ENCODE measurements around the gene TBC1D21. TPM values are rescaled to one million over a fixed set of nuclear protein-coding genes. Genes with fewer than 3 reads are reported as not detected.

TBC1D21 gene
- polyA plus RNA-seq, 1 donor (not counting 4 experiments of a cell fraction or from before 2014, with no cell fraction given): not detected

DNA sequence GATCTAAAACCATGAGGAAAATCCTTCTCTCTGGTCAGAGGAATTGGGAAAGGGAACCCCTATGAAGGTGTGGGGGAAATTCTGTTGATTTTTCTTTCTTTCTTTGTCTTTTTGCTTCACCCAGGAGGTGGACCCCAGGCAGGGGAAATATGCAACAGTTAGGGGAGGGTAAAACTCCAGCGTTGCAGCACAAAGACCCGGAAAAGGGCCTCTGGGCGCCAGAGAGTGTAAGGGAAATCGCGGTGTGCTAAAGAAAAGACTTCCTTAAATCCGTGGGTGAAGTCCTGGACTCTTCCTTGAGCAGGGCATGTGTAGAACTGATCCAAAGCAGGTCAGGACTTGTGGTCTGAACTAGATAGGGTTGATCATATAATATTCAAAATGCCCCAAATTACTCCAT, 11.1 kb upstream of the TBC1D21 start:
- peaks cover 20% of the 10 kb centered on the region for H3K27me3 ChIP-seq (ENCODE audit: control insufficient read depth, extremely low read depth, insufficient read depth, low read length)
- no peaks in the 10 kb centered on the region for H3K79me2 ChIP-seq (ENCODE audit: control insufficient read depth, insufficient read depth, low read length)
- no peak for TF ChIP-seq EZH2 (IDR thresholded peaks at IDR 0.05; ENCODE audit: low read length)
- TF ChIP-seq, protein P1, sequence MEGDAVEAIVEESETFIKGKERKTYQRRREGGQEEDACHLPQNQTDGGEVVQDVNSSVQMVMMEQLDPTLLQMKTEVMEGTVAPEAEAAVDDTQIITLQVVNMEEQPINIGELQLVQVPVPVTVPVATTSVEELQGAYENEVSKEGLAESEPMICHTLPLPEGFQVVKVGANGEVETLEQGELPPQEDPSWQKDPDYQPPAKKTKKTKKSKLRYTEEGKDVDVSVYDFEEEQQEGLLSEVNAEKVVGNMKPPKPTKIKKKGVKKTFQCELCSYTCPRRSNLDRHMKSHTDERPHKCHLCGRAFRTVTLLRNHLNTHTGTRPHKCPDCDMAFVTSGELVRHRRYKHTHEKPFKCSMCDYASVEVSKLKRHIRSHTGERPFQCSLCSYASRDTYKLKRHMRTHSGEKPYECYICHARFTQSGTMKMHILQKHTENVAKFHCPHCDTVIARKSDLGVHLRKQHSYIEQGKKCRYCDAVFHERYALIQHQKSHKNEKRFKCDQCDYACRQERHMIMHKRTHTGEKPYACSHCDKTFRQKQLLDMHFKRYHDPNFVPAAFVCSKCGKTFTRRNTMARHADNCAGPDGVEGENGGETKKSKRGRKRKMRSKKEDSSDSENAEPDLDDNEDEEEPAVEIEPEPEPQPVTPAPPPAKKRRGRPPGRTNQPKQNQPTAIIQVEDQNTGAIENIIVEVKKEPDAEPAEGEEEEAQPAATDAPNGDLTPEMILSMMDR (optimal IDR thresholded peaks at IDR 0.05 in 1 of 3, IDR thresholded peaks at IDR 0.05 in 1 of 3, conservative IDR thresholded peaks at IDR 0.05 in 1 of 3; ENCODE audit: extremely low read depth in 1 of 3, insufficient read depth in 2 of 3, low read length in 3 of 3): no peak
- H3K36me3 ChIP-seq (ENCODE audit: control insufficient read depth in 2 of 2, extremely low read depth in 1 of 2, insufficient read depth in 2 of 2, low read length in 2 of 2): no peaks in the 10 kb centered on the region
- H3K27ac ChIP-seq (ENCODE audit: control insufficient read depth, insufficient read depth, low read length): no peak overlapping the region
- dilution Hi-C loops (cut with MboI; ENCODE audit: extremely low pct_ligation_motif_present, low sequenced_read_pairs): no loop called here
- no peak overlapping the region for H3K4me2 ChIP-seq (ENCODE audit: control insufficient read depth, extremely low read depth, insufficient read depth, low read depth, low read length)
- no peaks in the 10 kb centered on the region for H3K9me1 ChIP-seq (ENCODE audit: control insufficient read depth, extremely low read depth, insufficient read depth, low read length)
- no peak for DNase-seq (ENCODE audit: low read depth, low spot score)
- H4K20me1 ChIP-seq (ENCODE audit: control insufficient read depth, extremely low read depth, insufficient read depth, low read length): no peaks in the 10 kb centered on the region
- H3K9me3 ChIP-seq (ENCODE audit: control insufficient read depth, low read depth, low read length): no peaks in the 10 kb centered on the region
- H3K4me3 ChIP-seq (ENCODE audit: control insufficient read depth in 2 of 3, extremely low read depth in 1 of 3, insufficient read depth in 2 of 3, low read depth in 1 of 3, low read length in 3 of 3): no peak overlapping the region
- H2AFZ ChIP-seq (ENCODE audit: control insufficient read depth, low read length): no peak overlapping the region
- FAIRE-seq: no peak
- no peak overlapping the region for H3K9ac ChIP-seq (ENCODE audit: control insufficient read depth, extremely low read depth, insufficient read depth, low read length)
- no peaks in the 10 kb centered on the region for H3K4me1 ChIP-seq (ENCODE audit: control insufficient read depth, extremely low read depth, insufficient read depth, low read length)

DNA sequence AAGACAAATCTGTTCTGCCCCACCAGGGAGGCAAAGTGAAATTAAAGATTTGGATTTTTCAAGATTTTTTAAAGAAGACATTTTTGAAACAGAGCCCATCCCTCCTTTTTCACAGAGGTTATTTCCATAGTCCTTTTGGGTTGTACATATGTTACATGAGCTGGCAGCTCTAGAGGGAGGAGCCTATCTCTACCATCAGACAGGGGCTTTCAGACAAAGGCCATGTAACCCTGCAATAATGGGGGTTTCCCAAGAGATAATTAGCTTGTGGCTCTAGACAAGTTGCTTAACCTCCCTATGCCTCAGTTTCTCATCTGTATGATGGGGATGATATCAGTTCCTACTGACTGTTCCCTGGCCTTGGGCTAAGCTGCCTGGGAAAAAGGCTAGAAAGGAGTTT, 8.0 kb upstream of the TBC1D21 start:
- Histone ChIP-seq H3K4me2 (ENCODE audit: control insufficient read depth, extremely low read depth, insufficient read depth, low read depth, low read length) (no peak overlapping the region), H3K79me2 (ENCODE audit: control insufficient read depth, insufficient read depth, low read length) (no peaks in the 10 kb centered on the region), H3K27me3 (ENCODE audit: control insufficient read depth, extremely low read depth, insufficient read depth, low read length) (peaks cover 25% of the 10 kb centered on the region), H4K20me1 (ENCODE audit: control insufficient read depth, extremely low read depth, insufficient read depth, low read length) (no peaks in the 10 kb centered on the region), H3K9me1 (ENCODE audit: control insufficient read depth, extremely low read depth, insufficient read depth, low read length) (no peaks in the 10 kb centered on the region), H3K36me3 (ENCODE audit: control insufficient read depth in 2 of 2, extremely low read depth in 1 of 2, insufficient read depth in 2 of 2, low read length in 2 of 2) (no peaks in the 10 kb centered on the region), H3K27ac (ENCODE audit: control insufficient read depth, insufficient read depth, low read length) (no peak overlapping the region), H3K9me3 (ENCODE audit: control insufficient read depth, low read depth, low read length) (no peaks in the 10 kb centered on the region), H3K4me3 (ENCODE audit: control insufficient read depth in 2 of 3, extremely low read depth in 1 of 3, insufficient read depth in 2 of 3, low read depth in 1 of 3, low read length in 3 of 3) (no peak overlapping the region), H2AFZ (ENCODE audit: control insufficient read depth, low read length) (no peak overlapping the region), H3K9ac (ENCODE audit: control insufficient read depth, extremely low read depth, insufficient read depth, low read length) (no peak overlapping the region), H3K4me1 (ENCODE audit: control insufficient read depth, extremely low read depth, insufficient read depth, low read length) (no peaks in the 10 kb centered on the region)
- DNase-seq (ENCODE audit: low read depth, low spot score) (no peak), FAIRE-seq (no peak)
- dilution Hi-C loops (cut with MboI; ENCODE audit: extremely low pct_ligation_motif_present, low sequenced_read_pairs): no loop called here
- TF ChIP-seq, protein P1 (optimal IDR thresholded peaks at IDR 0.05 in 1 of 3, IDR thresholded peaks at IDR 0.05 in 1 of 3, conservative IDR thresholded peaks at IDR 0.05 in 1 of 3; ENCODE audit: extremely low read depth in 1 of 3, insufficient read depth in 2 of 3, low read length in 3 of 3): no peak
- TF ChIP-seq EZH2 (IDR thresholded peaks at IDR 0.05; ENCODE audit: low read length): no peak
